Stimulated activated CD4-positive, alpha-beta T cell treated with anti-CD3 and anti-CD28 coated beads, Interleukin-4, amount 100 ng/mL, for 24 hours (primary cell): ENCODE results near the gene TLCD5.

Experiments
- DNase-seq: peaks from one replicate; pipeline ENCODE4 v3.0.0-alpha.2; 2020

TLCD5 gene

GRCh38 chr11:120338107-120338933, 13.2 kb downstream of the TLCD5 start:
- DNase-seq, result no peak

- DNase-seq, result no peak
Measured at GRCh38 chr11:120339394-120339890, 14.3 kb downstream of the TLCD5 start.

- DNase-seq, result no peak
Measured at GRCh38 chr11:120340529-120340928, 15.4 kb downstream of the TLCD5 start.

GRCh38 chr11:120342226-120342625, 17.1 kb downstream of the TLCD5 start:
- DNase-seq, result no peak

GRCh38 chr11:120342678-120343077, 17.6 kb downstream of the TLCD5 start:
- no peak for DNase-seq

GRCh38 chr11:120343429-120343828, 18.3 kb downstream of the TLCD5 start:
- no peak for DNase-seq

- peak; percentile 52 for DNase-seq
Measured at GRCh38 chr11:120344302-120345004, 19.4 kb downstream of the TLCD5 start.

- DNase-seq, result no peak
Measured at GRCh38 chr11:120346233-120346632, 21.1 kb downstream of the TLCD5 start.

- DNase-seq, result no peak
Measured at GRCh38 chr11:120350637-120351036, 25.5 kb downstream of the TLCD5 start.

GRCh38 chr11:120352405-120352804, 27.3 kb downstream of the TLCD5 start:
- no peak for DNase-seq

GRCh38 chr11:120354068-120354467, 29.0 kb downstream of the TLCD5 start:
- no peak for DNase-seq

- DNase-seq, result no peak
Measured at GRCh38 chr11:120354779-120355178, 29.7 kb downstream of the TLCD5 start.

- DNase-seq, result no peak
Measured at GRCh38 chr11:120357620-120358019, 32.5 kb downstream of the TLCD5 start.

GRCh38 chr11:120358729-120359128, 33.6 kb downstream of the TLCD5 start:
- DNase-seq, result no peak

GRCh38 chr11:120363436-120363835, 38.3 kb downstream of the TLCD5 start:
- no peak for DNase-seq

GRCh38 chr11:120365512-120365911, 40.4 kb downstream of the TLCD5 start:
- DNase-seq, result no peak

- DNase-seq, result no peak
Measured at GRCh38 chr11:120372296-120372695, 47.2 kb downstream of the TLCD5 start.

GRCh38 chr11:120375076-120375475, 50.0 kb downstream of the TLCD5 start:
- no peak for DNase-seq

- DNase-seq, result no peak
Measured at GRCh38 chr11:120376547-120377182, 51.6 kb downstream of the TLCD5 start.

GRCh38 chr11:120378474-120378873, 53.4 kb downstream of the TLCD5 start:
- no peak for DNase-seq

- no peak for DNase-seq
Measured at GRCh38 chr11:120381401-120381800, 56.3 kb downstream of the TLCD5 start.
